Stomach (tissue), 4 donors: ENCODE results near the gene CELSR1.

ENCODE experiments used
- EP300 ChIP-seq: sonication (generic); formaldehyde crosslinking; IDR thresholded peaks from one replicate; pipeline ENCODE4 v1.6.1; 2017; ENCODE audit warnings: antibody characterized with exemption
- POLR2AphosphoS5 ChIP-seq, 3 donors: sonication (generic); formaldehyde crosslinking; IDR thresholded peaks; one replicate each; pipeline ENCODE4 v1.6.1; 2016; ENCODE audit warnings: antibody characterized with exemption in 3 of 3
- TF ChIP-seq, protein P1 (sequence below), 7 experiments: fragments of 450-650 bp in 4 of 7; fragments of 200-600 bp in 3 of 7; sonication (generic) in 3 of 7; IDR thresholded peaks; one replicate each; pipeline ENCODE4 v1.5.1; 2016 to 2019; ENCODE audit warnings: antibody characterized with exemption in 7 of 7, control low read depth in 2 of 7, mild to moderate bottlenecking in 1 of 7

DNA sequence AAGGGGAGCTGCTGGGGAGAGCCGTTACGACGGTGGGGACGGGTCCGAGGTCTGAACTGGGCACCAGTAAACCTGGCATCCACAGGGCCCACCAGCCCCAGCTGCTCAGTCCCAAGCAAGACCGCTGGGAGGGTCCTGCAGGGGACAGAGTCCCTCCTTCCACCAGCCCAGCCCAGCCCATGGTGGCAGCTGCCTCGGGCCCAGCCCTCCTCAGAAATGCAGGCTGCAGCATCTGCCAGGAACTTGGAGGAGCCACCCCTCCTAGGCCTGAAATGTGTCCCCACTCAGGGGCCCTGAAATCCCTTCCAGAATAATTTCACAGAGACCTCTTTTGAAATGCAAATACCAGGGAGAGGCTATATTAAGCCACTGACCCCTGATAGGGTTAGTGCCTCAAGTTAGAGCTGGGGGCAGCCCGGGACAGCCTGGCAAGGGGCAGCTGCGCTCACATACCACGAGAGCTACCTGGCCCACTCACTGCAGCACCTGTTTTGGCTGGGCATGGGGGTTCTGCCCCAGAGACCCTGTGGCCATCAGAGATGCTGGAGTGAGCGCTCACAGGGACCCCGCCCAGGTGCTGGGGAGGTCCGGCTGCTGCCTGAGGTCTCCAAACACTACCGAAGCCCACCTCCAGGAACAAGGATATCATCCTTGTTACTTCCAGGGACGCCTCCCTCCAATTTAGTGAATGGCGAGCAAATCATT is 53.1 kb downstream of the CELSR1 start:
- TF ChIP-seq EP300, result no peak
- TF ChIP-seq, protein P1, sequence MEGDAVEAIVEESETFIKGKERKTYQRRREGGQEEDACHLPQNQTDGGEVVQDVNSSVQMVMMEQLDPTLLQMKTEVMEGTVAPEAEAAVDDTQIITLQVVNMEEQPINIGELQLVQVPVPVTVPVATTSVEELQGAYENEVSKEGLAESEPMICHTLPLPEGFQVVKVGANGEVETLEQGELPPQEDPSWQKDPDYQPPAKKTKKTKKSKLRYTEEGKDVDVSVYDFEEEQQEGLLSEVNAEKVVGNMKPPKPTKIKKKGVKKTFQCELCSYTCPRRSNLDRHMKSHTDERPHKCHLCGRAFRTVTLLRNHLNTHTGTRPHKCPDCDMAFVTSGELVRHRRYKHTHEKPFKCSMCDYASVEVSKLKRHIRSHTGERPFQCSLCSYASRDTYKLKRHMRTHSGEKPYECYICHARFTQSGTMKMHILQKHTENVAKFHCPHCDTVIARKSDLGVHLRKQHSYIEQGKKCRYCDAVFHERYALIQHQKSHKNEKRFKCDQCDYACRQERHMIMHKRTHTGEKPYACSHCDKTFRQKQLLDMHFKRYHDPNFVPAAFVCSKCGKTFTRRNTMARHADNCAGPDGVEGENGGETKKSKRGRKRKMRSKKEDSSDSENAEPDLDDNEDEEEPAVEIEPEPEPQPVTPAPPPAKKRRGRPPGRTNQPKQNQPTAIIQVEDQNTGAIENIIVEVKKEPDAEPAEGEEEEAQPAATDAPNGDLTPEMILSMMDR (IDR thresholded peaks at IDR 0.05), result no peak
- TF ChIP-seq POLR2AphosphoS5 (IDR thresholded peaks at IDR 0.05), result no peak
